ENCODE measurements around the gene TUBB1. TPM values are rescaled to one million over a fixed set of nuclear protein-coding genes. Genes with fewer than 3 reads are reported as not detected.

TUBB1 gene
- total and polyA plus RNA-seq, 2 of the 13 experiments (the other 11 are each of a cell fraction or from before 2014, with no cell fraction given), result 0.11 to 57.6 TPM

DNA sequence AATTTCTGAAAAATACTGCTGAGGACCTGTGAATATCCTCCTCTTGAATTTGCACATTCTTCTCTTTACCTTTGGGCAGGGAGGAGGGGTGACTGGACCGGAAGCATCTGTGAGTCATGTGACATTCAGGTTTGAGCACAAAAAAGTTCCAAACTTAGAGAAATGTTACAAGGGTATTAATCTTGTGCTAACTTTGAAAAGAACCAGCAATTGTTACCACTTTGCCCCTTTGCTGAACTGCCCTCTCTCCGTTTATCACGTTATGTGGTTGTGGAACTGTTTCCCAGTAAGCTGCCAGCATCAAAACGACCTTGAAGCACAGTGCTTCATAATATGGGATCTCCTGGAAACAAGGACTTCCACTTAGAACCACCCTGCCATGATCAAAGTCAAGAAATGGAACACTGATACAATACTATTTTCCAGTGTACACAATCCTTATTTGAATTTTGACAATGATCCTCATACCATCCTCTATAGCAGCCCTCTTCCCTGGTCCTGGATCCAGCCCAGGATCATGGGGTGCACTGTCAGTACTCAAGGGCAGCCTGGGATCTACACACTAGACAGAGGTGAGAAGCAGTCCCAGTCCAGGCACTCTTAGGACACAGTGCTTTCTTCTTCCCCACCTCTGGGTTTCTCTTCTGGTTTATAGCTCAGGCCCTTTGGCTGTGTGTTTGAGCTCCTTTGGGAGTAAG is 2.3 kb upstream of the TUBB1 start:
- ATAC-seq (peak; percentile 11; the same call in 2 of the 3 replicates), FAIRE-seq (no peak), DNase-seq (ENCODE audit: low spot score) (peak; percentile 52)
- Histone ChIP-seq H3K27me3 (ENCODE audit: control insufficient read depth in 1 of 2, insufficient read depth in 2 of 2, low read length in 2 of 2) (no peaks in the 10 kb centered on the region), H3K4me3 (replicated peaks in 1 of 3; ENCODE audit: insufficient read depth in 1 of 3, low read depth in 2 of 3, low read length in 3 of 3) (peak overlapping the region in 1 of 3 experiments; percentile 51; a peak in 1 of 6 replicates), H3K9ac (ENCODE audit: insufficient read depth, low read depth, low read length) (0 out of 2 replicates have a peak overlapping the region, but pooled peaks have one; percentile 1), H3K9me3 (ENCODE audit: low read length) (no peaks in the 10 kb centered on the region), H3K27ac (ENCODE audit: extremely low read length, insufficient read depth, low read length) (peak overlapping the region; percentile 42), H4K20me1 (ENCODE audit: insufficient read depth, low read length) (no peaks in the 10 kb centered on the region), H2AFZ (ENCODE audit: low read length) (peak overlapping the region; percentile 2), H3K79me2 (ENCODE audit: insufficient read depth, low read length) (peaks cover 15% of the 10 kb centered on the region), H3K4me2 (ENCODE audit: low read depth, low read length) (peak overlapping the region; percentile 66), H3K4me1 (ENCODE audit: insufficient read depth, low read length) (peaks cover 75% of the 10 kb centered on the region), H3K36me3 (replicated peaks in 1 of 2; ENCODE audit: control insufficient read depth in 1 of 2, insufficient read depth in 2 of 2, low read length in 2 of 2) (no peaks in the 10 kb centered on the region; a peak in 1 of 5 replicates)
- CTCF ChIA-PET (ENCODE audit: low intra/inter-chr PET ratio, low total read pairs), result no interaction called here
- 22% methylated on average over 4 of the region's 4 CpGs for WGBS (ENCODE audit: low lambda C conversion rate)
- intact Hi-C loops (cut with micrococcal nuclease; ENCODE audit: unreplicated experiment), result loop anchor here (1.0 to 5.0 kb wide), 3 partner anchors 12 to 35 kb away; partner anchors contain the start of genes ATP5F1E and NELFCD
- TSS peak; percentile 55 for BruUV-seq (replicated peaks)
- POLR2A ChIA-PET, result interaction anchor here (0.7 to 7.7 kb wide), 6 partner anchors 8 to 35 kb away, joined by 3 to 61 read pairs (median 10); partner anchors contain the start of genes ATP5F1E and NELFCD
- in situ Hi-C loops (cut with HindIII; ENCODE audit: extremely low pct_ligation_motif_present, low pct_unique_long_range_greater_than_20kb), result no loop called here
- TF ChIP-seq ETV5 (CRISPR knock-in tag; IDR thresholded peaks at IDR 0.05; ENCODE audit: borderline replicate concordance), result peak; percentile 63; the same call in 1 of the 2 replicates
- peak; percentile 47; the same call in 1 of the 2 replicates for TF ChIP-seq SOX13 (IDR thresholded peaks at IDR 0.05)
- peak in 1 of 2 experiments; percentile 44; a peak in 1 of 4 replicates for TF ChIP-seq SOX13 (CRISPR knock-in tag; conservative IDR thresholded peaks at IDR 0.05 in 1 of 2, IDR thresholded peaks at IDR 0.05 in 1 of 2)
- 0 out of 2 replicates have a peak, but pooled peaks have one; percentile 39 for TF ChIP-seq ZNF331 (CRISPR knock-in tag; IDR thresholded peaks at IDR 0.05)
- no peak for TF ChIP-seq ZNF879 (CRISPR knock-in tag; IDR thresholded peaks at IDR 0.05)
- TF ChIP-seq, protein P1, sequence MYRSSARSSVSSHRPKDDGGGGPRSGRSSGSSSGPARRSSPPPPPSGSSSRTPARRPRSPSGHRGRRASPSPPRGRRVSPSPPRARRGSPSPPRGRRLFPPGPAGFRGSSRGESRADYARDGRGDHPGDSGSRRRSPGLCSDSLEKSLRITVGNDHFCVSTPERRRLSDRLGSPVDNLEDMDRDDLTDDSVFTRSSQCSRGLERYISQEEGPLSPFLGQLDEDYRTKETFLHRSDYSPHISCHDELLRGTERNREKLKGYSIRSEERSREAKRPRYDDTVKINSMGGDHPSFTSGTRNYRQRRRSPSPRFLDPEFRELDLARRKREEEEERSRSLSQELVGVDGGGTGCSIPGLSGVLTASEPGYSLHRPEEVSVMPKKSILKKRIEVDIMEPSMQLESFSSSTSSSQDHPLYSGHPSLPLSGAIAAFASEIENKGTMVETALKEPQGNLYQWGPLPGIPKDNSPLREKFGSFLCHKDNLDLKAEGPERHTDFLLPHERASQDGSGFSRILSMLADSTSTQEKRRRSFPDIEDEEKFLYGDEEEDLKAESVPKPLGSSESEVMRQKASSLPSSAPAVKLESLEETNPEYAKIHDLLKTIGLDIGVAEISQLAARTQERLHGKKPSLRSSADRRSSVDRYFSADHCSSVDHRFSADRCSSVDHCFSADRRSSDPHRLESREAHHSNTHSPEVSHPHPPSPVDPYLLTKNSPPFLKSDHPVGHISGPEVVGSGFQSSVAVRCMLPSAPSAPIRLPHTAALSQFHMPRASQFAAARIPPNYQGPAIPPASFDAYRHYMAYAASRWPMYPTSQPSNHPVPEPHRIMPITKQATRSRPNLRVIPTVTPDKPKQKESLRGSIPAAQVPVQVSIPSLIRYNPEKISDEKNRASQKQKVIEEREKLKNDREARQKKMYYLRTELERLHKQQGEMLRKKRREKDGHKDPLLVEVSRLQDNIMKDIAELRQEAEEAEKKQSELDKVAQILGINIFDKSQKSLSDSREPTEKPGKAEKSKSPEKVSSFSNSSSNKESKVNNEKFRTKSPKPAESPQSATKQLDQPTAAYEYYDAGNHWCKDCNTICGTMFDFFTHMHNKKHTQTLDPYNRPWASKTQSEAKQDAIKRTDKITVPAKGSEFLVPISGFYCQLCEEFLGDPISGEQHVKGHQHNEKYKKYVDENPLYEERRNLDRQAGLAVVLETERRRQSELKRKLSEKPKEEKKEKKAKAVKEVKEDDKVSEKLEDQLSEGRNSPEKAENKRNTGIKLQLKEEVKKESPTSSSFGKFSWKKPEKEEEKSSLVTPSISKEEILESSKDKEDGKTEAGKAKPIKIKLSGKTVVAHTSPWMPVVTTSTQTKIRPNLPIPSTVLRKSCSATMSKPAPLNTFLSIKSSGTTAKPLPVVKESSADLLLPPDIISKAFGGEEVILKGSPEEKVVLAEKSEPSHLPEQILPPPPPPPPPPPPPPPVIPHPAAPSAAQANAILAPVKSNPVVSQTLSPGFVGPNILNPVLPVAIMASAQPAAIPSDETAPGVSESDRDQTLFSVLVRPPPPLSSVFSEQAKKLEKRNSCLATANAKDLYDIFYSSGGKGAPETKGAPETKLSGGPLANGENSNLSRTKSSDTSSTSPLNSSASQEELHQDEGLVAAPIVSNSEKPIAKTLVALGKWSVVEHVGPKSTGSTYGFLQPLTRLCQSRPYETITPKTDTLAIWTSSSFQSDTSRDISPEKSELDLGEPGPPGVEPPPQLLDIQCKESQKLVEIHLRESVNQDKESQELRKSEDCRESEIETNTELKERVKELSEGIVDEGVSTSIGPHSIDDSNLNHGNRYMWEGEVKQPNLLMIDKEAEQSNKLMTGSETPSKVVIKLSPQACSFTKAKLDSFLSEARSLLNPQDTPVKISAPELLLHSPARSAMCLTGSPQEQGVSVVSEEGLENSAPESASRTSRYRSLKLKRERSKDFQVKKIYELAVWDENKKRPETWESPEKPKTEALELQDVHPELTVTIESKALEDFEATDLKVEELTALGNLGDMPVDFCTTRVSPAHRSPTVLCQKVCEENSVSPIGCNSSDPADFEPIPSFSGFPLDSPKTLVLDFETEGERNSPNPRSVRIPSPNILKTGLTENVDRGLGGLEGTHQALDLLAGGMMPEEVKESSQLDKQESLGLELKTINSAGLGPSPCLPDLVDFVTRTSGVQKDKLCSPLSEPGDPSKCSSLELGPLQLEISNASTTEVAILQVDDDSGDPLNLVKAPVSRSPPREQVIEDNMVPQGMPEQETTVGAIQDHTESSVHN (CRISPR knock-in tag; IDR thresholded peaks at IDR 0.05), result no peak
- no peak for TF ChIP-seq ZNF652 (CRISPR knock-in tag; IDR thresholded peaks at IDR 0.05; ENCODE audit: borderline replicate concordance, low read depth)
- peak; percentile 30; the same call in 1 of the 2 replicates for TF ChIP-seq SALL1 (CRISPR knock-in tag; IDR thresholded peaks at IDR 0.05)
- TF ChIP-seq MED8 (CRISPR knock-in tag; IDR thresholded peaks at IDR 0.05; ENCODE audit: insufficient replicate concordance), result no peak
- TF ChIP-seq, protein P2, sequence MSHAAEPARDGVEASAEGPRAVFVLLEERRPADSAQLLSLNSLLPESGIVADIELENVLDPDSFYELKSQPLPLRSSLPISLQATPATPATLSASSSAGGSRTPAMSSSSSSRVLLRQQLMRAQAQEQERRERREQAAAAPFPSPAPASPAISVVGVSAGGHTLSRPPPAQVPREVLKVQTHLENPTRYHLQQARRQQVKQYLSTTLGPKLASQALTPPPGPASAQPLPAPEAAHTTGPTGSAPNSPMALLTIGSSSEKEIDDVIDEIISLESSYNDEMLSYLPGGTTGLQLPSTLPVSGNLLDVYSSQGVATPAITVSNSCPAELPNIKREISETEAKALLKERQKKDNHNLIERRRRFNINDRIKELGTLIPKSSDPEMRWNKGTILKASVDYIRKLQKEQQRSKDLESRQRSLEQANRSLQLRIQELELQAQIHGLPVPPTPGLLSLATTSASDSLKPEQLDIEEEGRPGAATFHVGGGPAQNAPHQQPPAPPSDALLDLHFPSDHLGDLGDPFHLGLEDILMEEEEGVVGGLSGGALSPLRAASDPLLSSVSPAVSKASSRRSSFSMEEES (CRISPR knock-in tag; IDR thresholded peaks at IDR 0.05), result peak; percentile 27; the same call in 1 of the 2 replicates
